ENCODE data around the gene SCD.

DNA sequence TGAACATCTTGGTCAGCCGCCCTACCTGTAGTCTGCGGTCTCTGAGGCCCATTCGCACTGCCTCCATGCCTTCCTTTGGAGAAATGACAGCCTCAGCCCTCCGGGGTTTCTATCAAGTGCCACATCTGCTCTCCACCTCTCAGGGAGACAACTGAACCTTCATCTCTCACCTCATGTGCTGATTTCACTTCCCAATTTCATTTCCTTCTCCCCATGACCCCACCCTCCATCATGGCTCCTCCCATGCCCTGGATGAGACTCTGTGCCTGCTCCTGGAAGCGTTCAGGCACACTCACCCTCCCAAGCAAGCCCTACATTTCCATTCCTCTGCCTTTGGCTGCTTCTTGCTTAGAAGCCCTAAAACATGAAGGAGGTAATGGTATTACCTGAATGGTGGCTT is 7.8 kb upstream of the SCD start:
- no peak for TF ChIP-seq ZNF436 (CRISPR knock-in tag; IDR thresholded peaks at IDR 0.05)
- no peak for TF ChIP-seq PML (IDR thresholded peaks at IDR 0.05; ENCODE audit: low read length)
- TF ChIP-seq, protein P1, sequence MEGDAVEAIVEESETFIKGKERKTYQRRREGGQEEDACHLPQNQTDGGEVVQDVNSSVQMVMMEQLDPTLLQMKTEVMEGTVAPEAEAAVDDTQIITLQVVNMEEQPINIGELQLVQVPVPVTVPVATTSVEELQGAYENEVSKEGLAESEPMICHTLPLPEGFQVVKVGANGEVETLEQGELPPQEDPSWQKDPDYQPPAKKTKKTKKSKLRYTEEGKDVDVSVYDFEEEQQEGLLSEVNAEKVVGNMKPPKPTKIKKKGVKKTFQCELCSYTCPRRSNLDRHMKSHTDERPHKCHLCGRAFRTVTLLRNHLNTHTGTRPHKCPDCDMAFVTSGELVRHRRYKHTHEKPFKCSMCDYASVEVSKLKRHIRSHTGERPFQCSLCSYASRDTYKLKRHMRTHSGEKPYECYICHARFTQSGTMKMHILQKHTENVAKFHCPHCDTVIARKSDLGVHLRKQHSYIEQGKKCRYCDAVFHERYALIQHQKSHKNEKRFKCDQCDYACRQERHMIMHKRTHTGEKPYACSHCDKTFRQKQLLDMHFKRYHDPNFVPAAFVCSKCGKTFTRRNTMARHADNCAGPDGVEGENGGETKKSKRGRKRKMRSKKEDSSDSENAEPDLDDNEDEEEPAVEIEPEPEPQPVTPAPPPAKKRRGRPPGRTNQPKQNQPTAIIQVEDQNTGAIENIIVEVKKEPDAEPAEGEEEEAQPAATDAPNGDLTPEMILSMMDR (IDR thresholded peaks at IDR 0.05 in 2 of 3, conservative IDR thresholded peaks at IDR 0.05 in 1 of 3; ENCODE audit: insufficient read depth in 2 of 3, low read depth in 1 of 3, low read length in 3 of 3) = no peak
- TF ChIP-seq MAZ (CRISPR knock-in tag; conservative IDR thresholded peaks at IDR 0.05 in 1 of 2, IDR thresholded peaks at IDR 0.05 in 1 of 2) = no peak
- TF ChIP-seq CREB1 (IDR thresholded peaks at IDR 0.05) = no peak
- TF ChIP-seq CREB1 (CRISPR knock-in tag; IDR thresholded peaks at IDR 0.05) = no peak
- no peak for TF ChIP-seq CHD2 (IDR thresholded peaks at IDR 0.05; ENCODE audit: low read depth, low read length)
- no peak for TF ChIP-seq YY1 (IDR thresholded peaks at IDR 0.05; ENCODE audit: borderline replicate concordance in 1 of 3, control insufficient read depth in 1 of 3, extremely low read depth in 1 of 3, insufficient read depth in 3 of 3, insufficient read length in 1 of 3, insufficient replicate concordance in 2 of 3, low read depth in 1 of 3, low read length in 2 of 3)
- TF ChIP-seq PTBP1 (IDR thresholded peaks at IDR 0.05; ENCODE audit: low read depth, low read length) = no peak
